HG03135 (cell line): ENCODE measurements around the gene PTGS1.
"Not testable (repeated sequence)": the region's sequence is repeated elsewhere in the genome, so short reads cannot be mapped to it uniquely, and the experiment has no call there.

Source experiments
- ATAC-seq: cut with Tn5 transposase; IDR thresholded peaks from one replicate; pipeline ENCODE4 v1.9.1; 2021; ENCODE audit warnings: mild to moderate bottlenecking, moderate library complexity; ENCODE audit not compliant: unreplicated experiment

PTGS1 gene

GRCh38 chr9:122370869-122371755, at the start of gene PTGS1:
PTGS1 (plus strand) TSS chr9:122371024; CDS start chr9:122371085, 61 bp downstream.
- peak; percentile 55 for ATAC-seq

GRCh38 chr9:122322553-122322952, 48.3 kb upstream of the PTGS1 start:
- no peak for ATAC-seq

GRCh38 chr9:122324665-122325064, 46.2 kb upstream of the PTGS1 start:
- not testable (repeated sequence) for ATAC-seq

- no peak for ATAC-seq
Measured at GRCh38 chr9:122325124-122325523, 45.7 kb upstream of the PTGS1 start.

- ATAC-seq = no peak
Measured at GRCh38 chr9:122327175-122327574, 43.6 kb upstream of the PTGS1 start.

- ATAC-seq = no peak
Measured at GRCh38 chr9:122329597-122329996, 41.2 kb upstream of the PTGS1 start.

- not testable (repeated sequence) for ATAC-seq
Measured at GRCh38 chr9:122330466-122330865, 40.4 kb upstream of the PTGS1 start.

- ATAC-seq = no peak
Measured at GRCh38 chr9:122331523-122331927, 39.3 kb upstream of the PTGS1 start.

GRCh38 chr9:122332083-122332482, 38.7 kb upstream of the PTGS1 start:
- ATAC-seq = no peak

- ATAC-seq = no peak
Measured at GRCh38 chr9:122332644-122333043, 38.2 kb upstream of the PTGS1 start.

GRCh38 chr9:122333169-122333808, 37.5 kb upstream of the PTGS1 start:
- ATAC-seq = no peak

GRCh38 chr9:122334916-122335315, 35.9 kb upstream of the PTGS1 start:
- ATAC-seq = no peak

GRCh38 chr9:122336189-122336588, 34.6 kb upstream of the PTGS1 start:
- no peak for ATAC-seq

- ATAC-seq = no peak
Measured at GRCh38 chr9:122336866-122337555, 33.8 kb upstream of the PTGS1 start.

GRCh38 chr9:122337556-122337929, 33.3 kb upstream of the PTGS1 start:
- no peak for ATAC-seq

- ATAC-seq = no peak
Measured at GRCh38 chr9:122338536-122338935, 32.3 kb upstream of the PTGS1 start.

- ATAC-seq = no peak
Measured at GRCh38 chr9:122338994-122339393, 31.8 kb upstream of the PTGS1 start.

GRCh38 chr9:122339579-122339978, 31.2 kb upstream of the PTGS1 start:
- no peak for ATAC-seq

GRCh38 chr9:122340161-122340560, 30.7 kb upstream of the PTGS1 start:
- no peak for ATAC-seq

- no peak for ATAC-seq
Measured at GRCh38 chr9:122342323-122343050, 28.3 kb upstream of the PTGS1 start.
